Keratinocyte (primary cell): ENCODE data around the gene FSTL1. TPM values are rescaled to one million over a fixed set of nuclear protein-coding genes. Genes with fewer than 3 reads are reported as not detected.

Experiments used
- DNase-seq: peaks from one replicate; pipeline ENCODE4 v3.0.0-alpha.2; 2011; ENCODE audit warnings: low read depth, missing footprints, low spot score
- FAIRE-seq: peaks from 2 replicates; lab custom pipeline; 2011; peaks lifted over from hg19 to GRCh38; lab: Jason Lieb, UNC
- H2AFZ ChIP-seq: 2 replicates; pipeline ENCODE4 v1.6.0; 2012; ENCODE audit warnings: low read length, control low read depth, inconsistent platforms; ENCODE audit not compliant: control insufficient read depth
- H3K27ac ChIP-seq: 2 replicates; pipeline ENCODE4 v1.5.1; 2011; ENCODE audit warnings: low read length; ENCODE audit not compliant: control insufficient read depth, insufficient read depth
- H3K27me3 ChIP-seq: 3 replicates; pipeline ENCODE4 v1.6.0; 2011; ENCODE audit warnings: low read length; ENCODE audit not compliant: control insufficient read depth, insufficient read depth; ENCODE audit errors: extremely low read depth
- H3K36me3 ChIP-seq, 2 experiments: 2 replicates in 1 of 2; 3 replicates in 1 of 2; pipeline ENCODE4 v1.5.1; 2011; ENCODE audit warnings: low read length in 2 of 2, mild to moderate bottlenecking in 1 of 2; ENCODE audit not compliant: control insufficient read depth in 2 of 2, insufficient read depth in 2 of 2; ENCODE audit errors: extremely low read depth in 1 of 2
- H3K4me1 ChIP-seq: 3 replicates; pipeline ENCODE4 v1.5.1; 2011; ENCODE audit warnings: low read length; ENCODE audit not compliant: control insufficient read depth, insufficient read depth; ENCODE audit errors: extremely low read depth
- H3K4me2 ChIP-seq: 3 replicates; pipeline ENCODE4 v1.6.0; 2011; ENCODE audit warnings: low read depth, low read length; ENCODE audit not compliant: control insufficient read depth, insufficient read depth; ENCODE audit errors: extremely low read depth
- H3K4me3 ChIP-seq, 3 experiments: fragments of 200-600 bp in 1 of 3; sonication (generic) in 1 of 3; 2 replicates in 2 of 3; 3 replicates in 1 of 3; pipeline ENCODE4 v1.5.1; 2011 to 2016; ENCODE audit warnings: low read length in 3 of 3, mild to moderate bottlenecking in 3 of 3, control low read depth in 2 of 3, inconsistent platforms in 1 of 3, low read depth in 1 of 3, mixed read lengths in 1 of 3, mixed run types in 1 of 3, moderate library complexity in 1 of 3; ENCODE audit not compliant: control insufficient read depth in 2 of 3, insufficient read depth in 2 of 3; ENCODE audit errors: extremely low read depth in 1 of 3
- H3K79me2 ChIP-seq: 2 replicates; pipeline ENCODE4 v1.6.0; 2012; ENCODE audit warnings: low read length; ENCODE audit not compliant: control insufficient read depth, insufficient read depth
- H3K9ac ChIP-seq: 3 replicates; pipeline ENCODE4 v1.6.0; 2011; ENCODE audit warnings: low read length; ENCODE audit not compliant: control insufficient read depth, insufficient read depth; ENCODE audit errors: extremely low read depth
- H3K9me1 ChIP-seq: 3 replicates; pipeline ENCODE4 v1.6.0; 2011; ENCODE audit warnings: low read length; ENCODE audit not compliant: control insufficient read depth, insufficient read depth; ENCODE audit errors: extremely low read depth
- H3K9me3 ChIP-seq: 2 replicates; pipeline ENCODE4 v1.5.1; 2012; ENCODE audit warnings: low read depth, low read length; ENCODE audit not compliant: control insufficient read depth
- H4K20me1 ChIP-seq: 3 replicates; pipeline ENCODE4 v1.6.0; 2011; ENCODE audit warnings: low read length; ENCODE audit not compliant: control insufficient read depth, insufficient read depth; ENCODE audit errors: extremely low read depth
- EZH2 ChIP-seq: IDR thresholded peaks from one replicate; pipeline ENCODE4 v1.6.1; 2012; ENCODE audit warnings: inconsistent platforms, mild to moderate bottlenecking, low read length, moderate library complexity
- dilution Hi-C: fragments of 300-500 bp; cut with MboI; formaldehyde crosslinking; loops from one replicate; pipeline ENCODE4 v1.7.0; 2020; ENCODE audit warnings: low sequenced_read_pairs; ENCODE audit not compliant: extremely low pct_ligation_motif_present
- polyA plus RNA-seq, 5 experiments: library from polyadenylated mRNA; depleted of rRNA in 3 of 5; stranded (reverse) in 3 of 5; stranded (forward) in 1 of 5; unstranded in 1 of 5; fragments of >200 nt; gene quantifications; 1 replicate in 1 of 5; 2 replicates in 3 of 5; 3 replicates in 1 of 5; pipeline versions ENCODE4 v1.2.1 to v1.2.3, GENCODE V29; 2011 to 2012; ENCODE audit warnings: missing spikeins in 2 of 5, low read depth in 1 of 5, low replicate concordance in 1 of 5
- TF ChIP-seq, protein P1 (sequence below), 3 experiments: IDR thresholded peaks in 1 of 3; conservative IDR thresholded peaks in 1 of 3; optimal IDR thresholded peaks in 1 of 3; 2 replicates in 2 of 3; 3 replicates in 1 of 3; pipeline versions ENCODE3 to v1.5.1; 2011; ENCODE audit warnings: low read length in 3 of 3, mild to moderate bottlenecking in 3 of 3, moderate library complexity in 2 of 3, control low read depth in 1 of 3, inconsistent platforms in 1 of 3; ENCODE audit not compliant: insufficient read depth in 2 of 3; ENCODE audit errors: extremely low read depth in 1 of 3

The FSTL1 gene
- polyA plus RNA-seq, 1 donor (not counting 4 experiments of a cell fraction or from before 2014, with no cell fraction given), result 59.0 TPM

DNA sequence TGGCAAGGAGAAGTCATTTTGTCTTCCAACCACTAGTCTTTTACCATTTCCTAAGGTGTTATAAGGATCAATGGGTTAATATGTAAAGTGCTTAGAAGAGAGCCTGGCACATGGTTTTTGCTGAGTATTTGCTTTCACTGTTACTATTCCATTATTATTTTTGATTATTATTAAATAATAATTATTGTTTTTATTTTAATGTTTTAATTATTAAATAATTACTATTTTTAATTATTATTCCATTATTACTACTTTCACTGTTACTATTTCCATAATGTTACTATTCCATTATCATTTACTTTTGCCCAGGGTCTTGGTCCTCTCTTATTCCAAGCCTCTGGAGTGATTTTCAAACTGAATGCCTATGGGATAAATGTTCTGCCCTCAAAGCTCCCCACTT is 48.5 kb downstream of the FSTL1 start:
- Histone ChIP-seq H3K4me3 (no peak overlapping the region), H4K20me1 (no peaks in the 10 kb centered on the region), H3K9ac (no peak overlapping the region), H3K4me2 (no peak overlapping the region), H3K9me3 (no peaks in the 10 kb centered on the region), H3K27me3 (no peaks in the 10 kb centered on the region), H2AFZ (no peak overlapping the region), H3K27ac (no peak overlapping the region), H3K4me1 (no peaks in the 10 kb centered on the region), H3K79me2 (no peaks in the 10 kb centered on the region), H3K9me1 (peaks cover 2% of the 10 kb centered on the region), H3K36me3 (peaks cover 25 to 40% of the 10 kb centered on the region in 2 experiments)
- no peak for TF ChIP-seq EZH2
- TF ChIP-seq, protein P1, sequence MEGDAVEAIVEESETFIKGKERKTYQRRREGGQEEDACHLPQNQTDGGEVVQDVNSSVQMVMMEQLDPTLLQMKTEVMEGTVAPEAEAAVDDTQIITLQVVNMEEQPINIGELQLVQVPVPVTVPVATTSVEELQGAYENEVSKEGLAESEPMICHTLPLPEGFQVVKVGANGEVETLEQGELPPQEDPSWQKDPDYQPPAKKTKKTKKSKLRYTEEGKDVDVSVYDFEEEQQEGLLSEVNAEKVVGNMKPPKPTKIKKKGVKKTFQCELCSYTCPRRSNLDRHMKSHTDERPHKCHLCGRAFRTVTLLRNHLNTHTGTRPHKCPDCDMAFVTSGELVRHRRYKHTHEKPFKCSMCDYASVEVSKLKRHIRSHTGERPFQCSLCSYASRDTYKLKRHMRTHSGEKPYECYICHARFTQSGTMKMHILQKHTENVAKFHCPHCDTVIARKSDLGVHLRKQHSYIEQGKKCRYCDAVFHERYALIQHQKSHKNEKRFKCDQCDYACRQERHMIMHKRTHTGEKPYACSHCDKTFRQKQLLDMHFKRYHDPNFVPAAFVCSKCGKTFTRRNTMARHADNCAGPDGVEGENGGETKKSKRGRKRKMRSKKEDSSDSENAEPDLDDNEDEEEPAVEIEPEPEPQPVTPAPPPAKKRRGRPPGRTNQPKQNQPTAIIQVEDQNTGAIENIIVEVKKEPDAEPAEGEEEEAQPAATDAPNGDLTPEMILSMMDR (optimal IDR thresholded peaks at IDR 0.05 in 1 of 3, IDR thresholded peaks at IDR 0.05 in 1 of 3, conservative IDR thresholded peaks at IDR 0.05 in 1 of 3; ENCODE audit: extremely low read depth in 1 of 3, insufficient read depth in 2 of 3, low read length in 3 of 3), result no peak
- FAIRE-seq, result no peak
- DNase-seq, result no peak
- dilution Hi-C loops, result no loop called here

DNA sequence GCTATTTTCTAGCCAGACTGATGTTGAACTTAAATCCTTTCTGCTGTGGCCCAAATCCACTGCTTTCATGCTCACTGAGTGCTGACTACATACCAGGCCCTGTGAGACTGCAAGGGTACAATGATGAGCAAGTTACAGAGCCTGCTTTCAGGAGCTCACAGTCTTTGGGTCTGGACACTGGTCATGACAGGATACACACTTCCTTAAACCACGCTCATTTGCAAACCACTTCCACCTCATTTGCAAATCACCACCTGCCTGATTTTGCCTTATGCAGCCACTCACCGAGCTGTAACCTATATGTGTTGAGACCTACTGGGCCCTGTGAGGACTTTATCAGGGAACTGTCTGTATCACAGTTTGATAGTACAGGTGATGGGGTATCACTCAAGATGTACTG is 51.4 kb downstream of the FSTL1 start:
- TF ChIP-seq, protein P1 (optimal IDR thresholded peaks at IDR 0.05 in 1 of 3, IDR thresholded peaks at IDR 0.05 in 1 of 3, conservative IDR thresholded peaks at IDR 0.05 in 1 of 3; ENCODE audit: extremely low read depth in 1 of 3, insufficient read depth in 2 of 3, low read length in 3 of 3), result no peak
- no peak for TF ChIP-seq EZH2
- Histone ChIP-seq H3K27ac (no peak overlapping the region), H3K9me1 (no peaks in the 10 kb centered on the region), H2AFZ (no peak overlapping the region), H3K9ac (no peak overlapping the region), H3K9me3 (no peaks in the 10 kb centered on the region), H3K4me2 (no peak overlapping the region), H3K4me1 (no peaks in the 10 kb centered on the region), H3K36me3 (peaks cover 29 to 49% of the 10 kb centered on the region in 2 experiments), H3K79me2 (no peaks in the 10 kb centered on the region), H3K4me3 (no peak overlapping the region), H3K27me3 (no peaks in the 10 kb centered on the region), H4K20me1 (no peaks in the 10 kb centered on the region)
- FAIRE-seq, result no peak
- no peak for DNase-seq
- dilution Hi-C loops, result no loop called here
